H1 (cell line): Measurements from ENCODE around the gene CACNA1C. TPM values are rescaled to one million over a fixed set of nuclear protein-coding genes. Genes with fewer than 3 reads are reported as not detected.

Experiments
- HDAC2 ChIP-seq, 2 experiments: fragments of 300-600 bp in 1 of 2; sonication (generic) in 1 of 2; IDR thresholded peaks; 2 replicates each; pipeline ENCODE4 v1.6.1; 2011 to 2012; ENCODE audit warnings: low read depth in 2 of 2, low read length in 2 of 2, mild to moderate bottlenecking in 2 of 2, moderate library complexity in 2 of 2, borderline replicate concordance in 1 of 2, inconsistent platforms in 1 of 2
- PHF8 ChIP-seq: fragments of 200-600 bp; sonication (generic); conservative IDR thresholded peaks from 2 replicates; pipeline ENCODE4 v1.7.1; 2012; ENCODE audit warnings: low read depth, mild to moderate bottlenecking, inconsistent platforms, low read length, moderate library complexity
- SIN3A ChIP-seq, 2 experiments: IDR thresholded peaks in 1 of 2; conservative IDR thresholded peaks in 1 of 2; 2 replicates each; pipeline ENCODE4 v1.6.1; 2011 to 2012; ENCODE audit warnings: low read length in 2 of 2, improper control_type of control experiment in 1 of 2, low read depth in 1 of 2, mild to moderate bottlenecking in 1 of 2
- polyA plus RNA-seq, 7 experiments: library from polyadenylated mRNA; depleted of rRNA in 3 of 7; stranded (reverse) in 5 of 7; unstranded in 2 of 7; fragments of >200 nt in 5 of 7; fragments of 200-250 nt in 2 of 7; gene quantifications; 1 replicate in 5 of 7; 2 replicates in 1 of 7; 4 replicates in 1 of 7; pipeline versions ENCODE4 v1.2.1 to v1.2.3, GENCODE V29; 2011 to 2013; ENCODE audit warnings: missing spikeins in 2 of 7, mixed read lengths in 2 of 7
- total RNA-seq: library from RNA; stranded (reverse); fragmentation: NEBNext Ultra II Directional; extraction: Animal tissue kit (Norgen Biotek cat#: 25700); gene quantifications from 2 replicates; pipeline ENCODE4 v1.2.1, GENCODE V29; 2021

CACNA1C gene
- total and polyA plus RNA-seq, 2 of the 8 experiments (the other 6 are each of a cell fraction or from before 2014, with no cell fraction given), result 1.3 TPM

DNA sequence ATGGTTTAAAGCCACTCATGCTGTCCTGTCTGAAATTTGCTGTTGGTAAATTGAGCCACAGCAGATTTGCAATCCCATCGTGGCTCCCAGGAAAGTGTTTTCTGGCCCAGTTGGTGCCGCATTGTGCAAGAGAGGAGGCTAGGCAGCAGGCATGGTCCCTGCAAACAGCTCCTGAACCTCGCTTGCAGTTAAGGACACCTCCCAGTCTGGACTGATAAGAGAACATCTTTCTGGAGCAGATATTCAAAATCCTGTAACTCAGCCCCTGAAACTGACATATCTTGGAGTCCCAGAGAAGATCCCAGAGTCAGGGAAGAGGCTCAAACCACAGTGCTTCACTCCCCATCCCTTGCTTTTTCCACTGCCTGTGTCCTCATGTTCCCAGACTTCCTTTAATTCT lies 413.4 kb downstream of the CACNA1C start (continued):
- TF ChIP-seq PHF8 (no peak), HDAC2 (IDR thresholded peaks at IDR 0.05; ENCODE audit: borderline replicate concordance in 1 of 2, low read depth in 2 of 2, low read length in 2 of 2) (no peak), SIN3A (conservative IDR thresholded peaks at IDR 0.05 in 1 of 2, IDR thresholded peaks at IDR 0.05 in 1 of 2; ENCODE audit: low read depth in 1 of 2, low read length in 2 of 2) (no peak)
- TF ChIP-seq, all 59 proteins: peak for 0
